Stimulated activated naive B cell treated with anti-CD40 and anti-IgM and Interleukin-4, amounts not matched to agents 10 μg/mL and 1 μg/mL and 100 μg/mL, for 72 hours (primary cell): ENCODE measurements around the gene NHEJ1.

Experiments used
- ATAC-seq, 2 donors: fragments of 150-1000 bp; cut with Tn5 transposase; replicated peaks; 2 replicates each; pipeline ENCODE4 v1.10.0; 2021; ENCODE audit warnings: moderate library complexity in 1 of 2
- DNase-seq: peaks from one replicate; pipeline ENCODE4 v3.0.0; 2021
- H3K27ac Mint-ChIP-seq: one replicate; pipeline ENCODE4 v1.8.0; 2022; ENCODE audit warnings: mild to moderate bottlenecking, mixed read lengths
- H3K27me3 Mint-ChIP-seq, 2 donors: one replicate each; pipeline ENCODE4 v1.8.0; 2022; ENCODE audit warnings: mixed read lengths in 2 of 2
- H3K36me3 Mint-ChIP-seq, 2 donors: one replicate each; pipeline ENCODE4 v1.8.0; 2022; ENCODE audit warnings: mixed read lengths in 2 of 2, mild to moderate bottlenecking in 1 of 2
- H3K4me1 Mint-ChIP-seq, 2 donors: one replicate each; pipeline ENCODE4 v1.8.0; 2022; ENCODE audit warnings: mixed read lengths in 2 of 2, mild to moderate bottlenecking in 1 of 2
- H3K4me3 Mint-ChIP-seq, 2 donors: one replicate each; pipeline ENCODE4 v1.8.0; 2022; ENCODE audit warnings: mild to moderate bottlenecking in 2 of 2, mixed read lengths in 2 of 2, moderate library complexity in 1 of 2
- H3K9me3 Mint-ChIP-seq, 2 donors: one replicate each; pipeline ENCODE4 v1.8.0; 2022; ENCODE audit warnings: mixed read lengths in 2 of 2, mild to moderate bottlenecking in 1 of 2

NHEJ1 gene

DNA sequence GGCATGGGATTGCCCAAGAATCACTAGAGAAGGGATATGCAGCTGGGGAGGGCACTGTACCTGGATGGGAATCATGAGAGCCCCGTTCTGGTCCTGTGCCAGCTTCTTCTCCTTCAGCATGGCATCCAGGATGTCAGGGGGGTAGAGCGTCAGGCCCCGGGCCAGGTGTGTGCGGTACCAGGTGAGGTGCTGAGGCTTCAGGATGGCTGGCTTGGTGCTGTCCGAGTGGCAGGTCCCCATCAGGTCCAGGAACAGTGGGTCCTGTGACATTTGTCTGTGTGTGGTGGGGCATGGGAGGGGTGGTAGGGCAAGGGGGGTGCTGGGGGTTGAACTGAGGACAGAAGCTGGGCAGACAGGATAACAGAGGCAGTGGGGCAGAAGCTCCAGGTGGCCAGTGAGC lies 132.5 kb downstream of the NHEJ1 start:
- H3K36me3 Mint-ChIP-seq, result no peaks in the 10 kb centered on the region
- H3K4me3 Mint-ChIP-seq, result no peak overlapping the region
- H3K4me1 Mint-ChIP-seq, result peaks cover 1 to 5% of the 10 kb centered on the region in 2 donors
- DNase-seq, result no peak
- H3K27ac Mint-ChIP-seq, result no peak overlapping the region
- no peaks in the 10 kb centered on the region for H3K9me3 Mint-ChIP-seq
- H3K27me3 Mint-ChIP-seq, result peaks cover 29 to 60% of the 10 kb centered on the region in 2 donors
- no peak for ATAC-seq

DNA sequence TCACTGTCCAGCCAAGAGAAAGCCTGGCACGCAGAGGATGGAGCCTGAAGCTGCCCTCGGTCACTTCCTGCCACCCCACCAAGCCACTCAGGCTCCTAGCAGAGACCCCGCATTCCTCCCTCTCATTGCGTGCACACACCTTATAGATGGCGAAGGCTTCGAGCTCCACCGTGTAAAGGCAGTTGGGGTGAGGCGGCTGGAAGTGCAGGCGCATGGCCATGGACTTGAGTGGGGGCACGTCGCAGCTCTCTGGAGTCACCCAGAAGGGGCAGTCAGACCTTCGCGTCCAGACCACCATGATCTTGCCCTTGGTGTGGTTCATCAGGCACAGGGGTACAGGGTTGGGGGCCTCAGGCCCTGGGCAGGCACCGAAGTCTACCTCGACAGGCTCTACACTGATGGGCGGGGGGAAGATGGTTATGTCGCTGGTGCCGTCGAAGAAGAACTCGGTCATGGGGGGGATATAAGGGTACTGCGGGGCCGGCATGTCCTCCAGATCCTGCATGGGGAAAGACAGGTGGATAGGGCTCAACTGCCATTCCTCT lies 133.0 kb downstream of the NHEJ1 start:
- no peak overlapping the region for H3K27ac Mint-ChIP-seq
- DNase-seq, result no peak
- no peaks in the 10 kb centered on the region for H3K9me3 Mint-ChIP-seq
- no peaks in the 10 kb centered on the region for H3K36me3 Mint-ChIP-seq
- no peak overlapping the region for H3K4me3 Mint-ChIP-seq
- peaks cover 1 to 5% of the 10 kb centered on the region in 2 donors for H3K4me1 Mint-ChIP-seq
- H3K27me3 Mint-ChIP-seq, result peaks cover 32 to 61% of the 10 kb centered on the region in 2 donors
- ATAC-seq, result no peak

- ATAC-seq (no peak), DNase-seq (no peak)
- Mint-ChIP-seq H3K27me3 (peaks cover 25 to 58% of the 10 kb centered on the region in 2 donors), H3K27ac (no peak overlapping the region), H3K9me3 (no peaks in the 10 kb centered on the region), H3K36me3 (no peaks in the 10 kb centered on the region), H3K4me3 (no peak overlapping the region), H3K4me1 (peaks cover 1 to 5% of the 10 kb centered on the region in 2 donors)
Observed at GRCh38 chr2:219026946-219027345, 133.7 kb downstream of the NHEJ1 start.

DNA sequence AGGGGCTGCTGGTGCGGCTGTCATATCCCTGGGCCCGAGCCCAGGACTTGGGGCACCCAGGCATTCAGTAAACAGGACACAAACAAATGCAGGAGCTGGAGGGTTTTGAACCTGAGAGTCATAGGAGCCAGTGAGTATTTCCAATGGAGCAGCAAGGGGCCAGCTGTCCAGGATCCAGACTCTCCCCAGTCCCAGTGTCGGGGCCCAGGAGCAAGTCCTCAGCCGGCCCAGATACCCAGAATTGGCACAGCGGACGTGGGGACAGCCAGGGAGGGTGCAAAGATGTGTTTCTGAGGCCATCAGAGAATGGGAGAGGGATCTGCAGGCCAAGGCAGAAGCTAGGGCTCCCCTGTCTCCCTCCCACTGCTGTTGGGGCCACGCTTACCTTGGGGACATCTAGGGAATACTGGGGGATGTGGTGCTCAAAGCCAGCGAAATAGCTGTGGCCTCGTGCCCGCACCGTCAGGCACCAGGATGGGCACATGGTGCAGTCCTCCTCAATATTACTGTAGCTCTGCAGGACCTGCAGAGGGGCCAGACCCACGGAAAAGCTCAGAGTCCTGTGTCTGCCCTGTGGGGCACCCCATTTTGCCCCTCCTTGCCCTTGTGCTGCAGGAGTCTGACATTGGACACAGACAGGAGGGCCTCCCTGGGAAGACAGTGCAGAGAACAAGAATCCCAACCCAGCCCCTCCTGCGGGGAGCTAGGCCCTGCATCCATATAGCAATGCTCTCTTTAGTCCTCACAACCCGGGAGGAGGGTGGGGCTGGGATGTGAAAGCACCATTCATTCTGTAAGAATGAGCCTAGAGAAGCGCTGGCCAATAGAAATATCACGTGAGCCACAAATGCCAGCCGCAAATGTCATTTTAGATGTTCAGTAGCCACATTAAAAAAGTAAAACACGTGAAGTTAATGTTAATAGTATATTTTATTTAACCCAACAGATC lies 134.7 kb downstream of the NHEJ1 start:
- ATAC-seq (no peak), DNase-seq (no peak)
- Mint-ChIP-seq H3K36me3 (no peaks in the 10 kb centered on the region), H3K27ac (no peak overlapping the region), H3K4me1 (peaks cover 1 to 5% of the 10 kb centered on the region in 2 donors), H3K27me3 (peaks cover 19 to 53% of the 10 kb centered on the region in 2 donors), H3K4me3 (no peak overlapping the region), H3K9me3 (no peaks in the 10 kb centered on the region)
